IMR-90 (cell line): ENCODE measurements around the gene SPACA6. TPM values are rescaled to one million over a fixed set of nuclear protein-coding genes. Genes with fewer than 3 reads are reported as not detected.

Experiments used
- ATAC-seq: fragments of 200-7000 bp; cut with Tn5 transposase; 2 replicates; pipeline ENCODE4 v1.9.1; 2020; ENCODE audit warnings: low read depth, mild to moderate bottlenecking, moderate library complexity
- BruUV-seq: library from RNA; stranded (reverse); fragments of 400-500 nt; replicated peaks from 2 replicates; lab custom pipeline; 2021; lab: Mats Ljungman, UMichigan
- CTCF ChIA-PET: fragments of 300-600 bp; formaldehyde crosslinking; extraction: SDS; loops from one replicate; lab custom pipeline; 2021; ENCODE audit warnings: antibody characterized with exemption; lab: Yijun Ruan, JAX
- POLR2A ChIA-PET: fragments of 300-600 bp; sonication (Branson Sonifier 250); formaldehyde crosslinking; loops from one replicate; lab custom pipeline; 2022; ENCODE audit warnings: antibody characterized with exemption; ENCODE audit not compliant: unreplicated experiment; lab: Charles Lee
- DNase-seq: peaks from one replicate; pipeline ENCODE4 v3.0.0; 2013
- H2AFZ ChIP-seq: replicated peaks from 2 replicates; pipeline ENCODE3; 2013; ENCODE audit warnings: low read length, mild to moderate bottlenecking; ENCODE audit not compliant: poor library complexity
- H2AK5ac ChIP-seq: 2 replicates; pipeline ENCODE4 v1.6.1; 2013; ENCODE audit warnings: low read depth, low read length, inconsistent platforms
- H2AK9ac ChIP-seq: replicated peaks from 2 replicates; pipeline ENCODE3; 2013; ENCODE audit warnings: mild to moderate bottlenecking, low read depth, low read length, moderate library complexity; ENCODE audit not compliant: poor library complexity
- H2BK120ac ChIP-seq: 2 replicates; pipeline ENCODE4 v1.6.1; 2013; ENCODE audit warnings: low read depth, low read length, inconsistent platforms
- H2BK15ac ChIP-seq: 3 replicates; pipeline ENCODE4 v1.6.1; 2013; ENCODE audit warnings: low read depth, low read length, inconsistent platforms
- H2BK20ac ChIP-seq: 2 replicates; pipeline ENCODE4 v1.6.1; 2013; ENCODE audit warnings: low read depth, mild to moderate bottlenecking, inconsistent platforms, low read length, moderate library complexity
- H2BK5ac ChIP-seq: 2 replicates; pipeline ENCODE4 v1.6.1; 2013; ENCODE audit warnings: mild to moderate bottlenecking, low read depth, low read length, inconsistent platforms; ENCODE audit not compliant: poor library complexity, severe bottlenecking
- H3K14ac ChIP-seq: replicated peaks from 2 replicates; pipeline ENCODE4 v1.6.1; 2013; ENCODE audit warnings: low read depth, low read length, inconsistent platforms
- H3K18ac ChIP-seq: 2 replicates; pipeline ENCODE4 v1.6.1; 2013; ENCODE audit warnings: low read depth, low read length, control low read depth
- H3K23ac ChIP-seq: 2 replicates; pipeline ENCODE4 v1.6.1; 2013; ENCODE audit warnings: low read depth, low read length, inconsistent platforms
- H3K27ac ChIP-seq: 2 replicates; pipeline ENCODE4 v1.5.1; 2013; ENCODE audit warnings: mild to moderate bottlenecking, control low read depth, low read length; ENCODE audit not compliant: insufficient read depth
- H3K27me3 ChIP-seq: 2 replicates; pipeline ENCODE4 v1.6.1; 2013; ENCODE audit warnings: low read length; ENCODE audit not compliant: control insufficient read depth, insufficient read depth
- H3K36me3 ChIP-seq: 2 replicates; pipeline ENCODE4 v1.6.1; 2013; ENCODE audit warnings: low read length, mixed read lengths; ENCODE audit not compliant: control insufficient read depth, insufficient read depth
- H3K4ac ChIP-seq: 2 replicates; pipeline ENCODE4 v1.6.1; 2013; ENCODE audit warnings: low read depth, low read length, inconsistent platforms
- H3K4me1 ChIP-seq: 2 replicates; pipeline ENCODE4 v1.6.1; 2013; ENCODE audit warnings: low read length, mixed read lengths; ENCODE audit not compliant: control insufficient read depth, insufficient read depth
- H3K4me2 ChIP-seq: 2 replicates; pipeline ENCODE4 v1.6.1; 2013; ENCODE audit warnings: low read depth, mild to moderate bottlenecking, control low read depth, low read length, moderate library complexity
- H3K4me3 ChIP-seq: 2 replicates; pipeline ENCODE4 v1.5.1; 2013; ENCODE audit warnings: low read depth, mild to moderate bottlenecking, control low read depth, low read length, moderate library complexity; ENCODE audit not compliant: insufficient read depth
- H3K56ac ChIP-seq: 2 replicates; pipeline ENCODE4 v1.6.1; 2013; ENCODE audit warnings: low read length, inconsistent platforms; ENCODE audit not compliant: insufficient read depth; ENCODE audit errors: extremely low read depth
- H3K79me1 ChIP-seq, 2 experiments: 2 replicates each; pipeline ENCODE4 v1.6.1; 2013; ENCODE audit warnings: low read length in 2 of 2, inconsistent platforms in 1 of 2, low read depth in 1 of 2
- H3K9ac ChIP-seq: 2 replicates; pipeline ENCODE4 v1.6.1; 2013; ENCODE audit warnings: low read depth, low read length, control low read depth
- H3K9me1 ChIP-seq: 2 replicates; pipeline ENCODE4 v1.6.1; 2013; ENCODE audit warnings: low read length, inconsistent platforms; ENCODE audit not compliant: insufficient read depth
- H3K9me3 ChIP-seq: 2 replicates; pipeline ENCODE4 v1.6.1; 2013; ENCODE audit warnings: low read length; ENCODE audit not compliant: control insufficient read depth, insufficient read depth
- H4K20me1 ChIP-seq: 2 replicates; pipeline ENCODE4 v1.6.1; 2013; ENCODE audit warnings: low read length, inconsistent platforms; ENCODE audit not compliant: insufficient read depth
- H4K5ac ChIP-seq: 2 replicates; pipeline ENCODE4 v1.6.1; 2013; ENCODE audit warnings: mild to moderate bottlenecking, low read depth, low read length, control low read depth
- H4K8ac ChIP-seq, 2 experiments: 2 replicates each; pipeline ENCODE4 v1.6.1; 2013; ENCODE audit warnings: low read depth in 2 of 2, low read length in 2 of 2, control low read depth in 1 of 2, inconsistent platforms in 1 of 2
- H4K91ac ChIP-seq: 2 replicates; pipeline ENCODE4 v1.6.1; 2013; ENCODE audit warnings: low read depth, low read length, inconsistent platforms; ENCODE audit not compliant: insufficient read depth
- CEBPB ChIP-seq: IDR thresholded peaks from 2 replicates; pipeline ENCODE4 v1.6.1; 2012; ENCODE audit warnings: low read depth, low read length, improper control_type of control experiment
- CHD1 ChIP-seq: IDR thresholded peaks from 2 replicates; pipeline ENCODE4 v1.6.1; 2012; ENCODE audit warnings: low read depth, low read length, improper control_type of control experiment
- CTCF ChIP-seq: conservative IDR thresholded peaks from 2 replicates; pipeline ENCODE4 v1.5.1; 2012; ENCODE audit warnings: mild to moderate bottlenecking, low read depth, low read length, improper control_type of control experiment
- ELK1 ChIP-seq: fragments of 150-350 bp; IDR thresholded peaks from 2 replicates; pipeline ENCODE4 v1.6.1; 2016; ENCODE audit warnings: low read depth, mild to moderate bottlenecking, low read length, moderate library complexity, borderline replicate concordance
- FOS ChIP-seq: fragments of 150-350 bp; IDR thresholded peaks from 2 replicates; pipeline ENCODE4 v1.6.1; 2016; ENCODE audit warnings: low read depth, low read length
- MAFK ChIP-seq: IDR thresholded peaks from 2 replicates; pipeline ENCODE4 v1.6.1; 2012; ENCODE audit warnings: low read depth, low read length, improper control_type of control experiment
- MAZ ChIP-seq: IDR thresholded peaks from 2 replicates; pipeline ENCODE4 v1.6.1; 2012; ENCODE audit warnings: low read depth, mild to moderate bottlenecking, low read length, improper control_type of control experiment, moderate library complexity, borderline replicate concordance
- MXI1 ChIP-seq: IDR thresholded peaks from 2 replicates; pipeline ENCODE4 v1.6.1; 2012; ENCODE audit warnings: low read depth, mild to moderate bottlenecking, low read length, moderate library complexity, borderline replicate concordance
- RAD21 ChIP-seq: IDR thresholded peaks from 2 replicates; pipeline ENCODE4 v1.6.1; 2012; ENCODE audit warnings: low read length, improper control_type of control experiment
- RCOR1 ChIP-seq: IDR thresholded peaks from 2 replicates; pipeline ENCODE4 v1.6.1; 2012; ENCODE audit warnings: mild to moderate bottlenecking, low read length, improper control_type of control experiment; ENCODE audit not compliant: insufficient replicate concordance
- RFX5 ChIP-seq: IDR thresholded peaks from 2 replicates; pipeline ENCODE4 v1.8.0; 2012; ENCODE audit warnings: low read depth, mild to moderate bottlenecking, low read length, moderate library complexity
- SMC3 ChIP-seq: fragments of 150-350 bp; IDR thresholded peaks from 2 replicates; pipeline ENCODE4 v1.6.1; 2016; ENCODE audit warnings: low read depth, mild to moderate bottlenecking, antibody characterized with exemption, low read length, moderate library complexity
- USF2 ChIP-seq: fragments of 150-350 bp; IDR thresholded peaks from 2 replicates; pipeline ENCODE4 v1.6.1; 2017; ENCODE audit warnings: mild to moderate bottlenecking, antibody characterized with exemption, low read length, low read depth
- WGBS, 2 experiments: methylation state at CpG; one replicate each; pipeline versions ENCODE4 v1.1.5 to v1.1.7; 2013; ENCODE audit warnings: missing lambda C conversion rate in 2 of 2; ENCODE audit not compliant: insufficient read length in 1 of 2; ENCODE audit errors: extremely low coverage in 2 of 2; 5-methylcytosine and 5-hydroxymethylcytosine counted together
- dilution Hi-C: fragments of 300-500 bp; cut with HindIII; formaldehyde crosslinking; loops from one replicate; pipeline ENCODE4 v1.14.3; 2018; ENCODE audit warnings: low sequenced_read_pairs; ENCODE audit not compliant: unreplicated experiment
- in situ Hi-C: fragments of 300-500 bp; cut with MboI; formaldehyde crosslinking; loops from 3 replicates; pipeline ENCODE4 v1.14.3; 2019; ENCODE audit warnings: low sequenced_read_pairs, inconsistent platforms, mixed read lengths
- intact Hi-C: fragments of 100-400 bp; cut with micrococcal nuclease; formaldehyde crosslinking; loops from 2 replicates; pipeline ENCODE4 v1.10.0; 2022
- polyA plus RNA-seq, 3 experiments: library from polyadenylated mRNA; depleted of rRNA; stranded (reverse); fragments of >200 nt; gene quantifications; 2 replicates each; pipeline ENCODE4 v1.2.3, GENCODE V29; 2012; ENCODE audit warnings: low replicate concordance in 1 of 3
- total RNA-seq: library from RNA; depleted of rRNA; stranded (reverse); fragments of >200 nt; gene quantifications from 2 replicates; pipeline ENCODE4 v1.2.3, GENCODE V29; 2012

The SPACA6 gene
- total and polyA plus RNA-seq, 2 of the 4 experiments (the other 2 are of a cell fraction) = 1.3 to 13.6 TPM

GRCh38 chr19:51647318-51647717 is 45.8 kb upstream of the SPACA6 start:
- Histone ChIP-seq H3K79me1 (no peaks in the 10 kb centered on the region), H3K4me1 (no peaks in the 10 kb centered on the region), H2AK5ac (no peak overlapping the region), H2BK120ac (no peak overlapping the region), H2BK20ac (no peak overlapping the region), H4K8ac (no peak overlapping the region), H3K14ac (no peak overlapping the region), H3K36me3 (no peaks in the 10 kb centered on the region), H4K20me1 (no peaks in the 10 kb centered on the region), H3K56ac (no peak overlapping the region), H4K91ac (no peak overlapping the region), H3K27ac (no peak overlapping the region), H3K18ac (no peak overlapping the region), H2AK9ac (no peak overlapping the region), H3K4me3 (no peak overlapping the region), H3K27me3 (no peaks in the 10 kb centered on the region), H2BK5ac (no peak overlapping the region), H3K4me2 (no peak overlapping the region), H3K9ac (no peak overlapping the region), H2BK15ac (no peak overlapping the region), H3K23ac (no peak overlapping the region), H3K9me1 (no peaks in the 10 kb centered on the region), H2AFZ (no peak overlapping the region), H4K5ac (no peak overlapping the region), H3K9me3 (no peaks in the 10 kb centered on the region), H3K4ac (no peak overlapping the region)
- ChIA-PET POLR2A (no interaction called here), CTCF (no interaction called here)
- BruUV-seq = no TSS peak
- no peak for DNase-seq
- no peak for ATAC-seq
- in situ Hi-C loops (no loop called here), dilution Hi-C loops (no loop called here), intact Hi-C loops (no loop called here)
- TF ChIP-seq CTCF = no peak
- TF ChIP-seq MXI1 = no peak
- TF ChIP-seq SMC3 = no peak
- TF ChIP-seq MAFK = no peak
- no peak for TF ChIP-seq USF2
- TF ChIP-seq CHD1 = no peak
- TF ChIP-seq ELK1 = no peak
- TF ChIP-seq MAZ = no peak
- no peak for TF ChIP-seq FOS
- TF ChIP-seq RCOR1 = no peak
- no peak for TF ChIP-seq RFX5
- no peak for TF ChIP-seq CEBPB
- TF ChIP-seq RAD21 = no peak
- no CpG with 5 or more reads among the region's 6 CpGs for WGBS, 2 experiments
